ENCODE results near the gene FGB.

GRCh38 chr4:154528869-154529268 lies 33.9 kb upstream of the FGB start:
- TF ChIP-seq EP300 (IDR thresholded peaks at IDR 0.05; ENCODE audit: borderline replicate concordance): no peak
- TF ChIP-seq ZBTB7A (IDR thresholded peaks at IDR 0.05; ENCODE audit: low read depth): no peak
